SK-N-DZ (cell line): Measurements from ENCODE around the gene CLDN15.
"Not testable (repeated sequence)": the region's sequence is repeated elsewhere in the genome, so short reads cannot be mapped to it uniquely, and the experiment has no call there.

Experiments used
- DNase-seq: peaks from one replicate; pipeline ENCODE4 v3.0.0-alpha.2; 2015; ENCODE audit warnings: low spot score
- small RNA-seq, 2 experiments: library from RNA; depleted of rRNA; stranded (forward); fragments of <200 nt; gene quantifications; one replicate each; pipeline ENCODE3, GENCODE V24; 2014

The CLDN15 gene

DNA sequence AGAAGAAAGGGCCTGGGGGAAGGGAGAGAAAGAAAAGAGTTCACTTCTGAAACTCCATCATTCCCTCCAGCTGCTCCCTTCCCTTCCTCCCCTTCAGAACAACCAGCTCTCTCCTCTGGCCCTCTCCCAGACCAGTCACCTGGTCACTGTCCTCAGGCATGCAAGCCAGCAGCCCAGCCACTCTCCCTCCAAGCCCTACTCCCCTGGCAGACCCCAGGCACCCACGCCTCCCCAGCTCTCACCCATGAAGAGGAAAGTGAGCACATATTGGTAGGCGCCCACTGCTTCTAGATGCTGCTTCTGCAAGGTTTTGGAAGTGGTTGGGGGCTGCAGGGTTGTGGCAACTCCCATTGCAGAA, 37.1 kb downstream of the CLDN15 start:
- no peak for DNase-seq

DNA sequence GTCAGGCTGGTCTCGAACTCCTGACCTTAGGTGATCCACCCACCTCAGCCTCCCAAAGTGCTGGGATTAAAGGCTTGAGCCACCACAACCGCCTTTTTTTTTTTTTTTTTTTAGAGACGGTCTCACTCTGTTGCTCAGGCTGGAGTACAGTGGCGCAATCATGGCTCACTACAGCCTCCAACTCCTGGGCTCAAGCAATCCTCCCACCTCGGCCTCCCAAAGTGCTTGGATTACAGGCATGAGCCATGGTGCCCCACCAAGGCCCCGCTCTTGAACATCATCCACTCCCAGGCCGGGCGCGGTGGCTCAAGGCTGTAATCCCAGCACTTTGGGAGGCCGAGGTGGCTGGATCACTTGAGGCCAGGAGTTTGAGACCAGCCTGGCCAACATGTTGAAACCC, 38.1 kb downstream of the CLDN15 start:
- DNase-seq = not testable (repeated sequence)

DNA sequence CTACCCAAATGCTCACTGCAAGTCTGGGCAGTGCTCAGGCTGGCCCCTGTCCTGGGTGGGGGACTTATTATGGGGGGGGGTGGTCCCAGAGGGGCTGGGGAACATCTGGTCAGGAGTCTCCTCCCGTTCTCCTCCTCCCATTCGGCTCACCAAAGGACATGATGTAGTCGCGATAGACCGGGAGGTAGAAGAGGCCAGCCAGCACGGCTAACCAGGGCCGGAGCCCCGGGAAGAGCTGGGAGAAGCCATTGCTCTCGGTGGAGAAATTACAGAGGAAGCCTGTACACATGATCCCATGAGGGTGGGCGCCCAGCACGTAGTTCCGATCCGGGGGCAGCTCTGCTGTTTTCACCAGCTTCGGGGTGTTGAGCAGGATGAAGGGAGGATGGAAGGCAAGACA, 39.1 kb downstream of the CLDN15 start:
- no peak for DNase-seq

DNA sequence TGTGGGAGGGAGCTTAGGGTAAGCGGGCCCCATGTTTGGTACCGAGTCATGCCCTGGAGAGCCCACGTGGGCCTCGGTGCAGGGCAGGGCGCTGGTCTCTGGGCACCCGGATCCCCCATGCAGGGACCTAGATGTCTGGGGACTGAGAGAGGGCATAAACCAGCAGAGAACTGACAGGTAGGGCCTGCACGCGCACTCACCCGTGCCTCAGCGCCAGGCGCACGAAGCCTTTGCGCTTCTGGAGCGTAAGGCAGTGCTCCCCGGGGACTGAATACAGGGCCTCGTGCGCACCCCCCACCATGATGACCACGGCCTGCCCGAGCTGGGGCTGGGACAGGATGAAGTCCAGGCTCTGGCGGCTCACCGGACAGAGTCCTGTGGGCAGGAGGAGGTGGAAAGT, 39.6 kb downstream of the CLDN15 start:
- DNase-seq = no peak

DNA sequence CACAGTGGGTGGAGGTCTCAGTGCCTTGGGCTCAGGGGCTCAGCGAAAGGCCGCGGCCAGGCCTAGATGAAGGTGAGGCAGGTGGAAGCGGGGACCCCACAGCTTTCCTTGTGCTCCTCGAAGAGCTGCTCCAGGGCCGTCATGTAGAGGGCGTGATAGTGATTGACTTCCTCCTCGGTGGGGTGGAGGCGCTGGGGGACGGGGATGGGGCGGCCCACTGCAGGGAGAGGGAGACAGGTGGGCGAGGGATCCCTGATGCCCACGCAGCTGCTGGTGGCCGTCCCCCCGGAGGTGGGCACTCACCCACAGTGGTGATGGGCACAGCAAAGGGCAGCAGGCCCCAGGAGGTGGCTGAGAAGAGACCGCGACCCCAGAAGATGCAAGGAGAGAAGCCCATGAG, 41.7 kb downstream of the CLDN15 start:
- no peak for DNase-seq

DNA sequence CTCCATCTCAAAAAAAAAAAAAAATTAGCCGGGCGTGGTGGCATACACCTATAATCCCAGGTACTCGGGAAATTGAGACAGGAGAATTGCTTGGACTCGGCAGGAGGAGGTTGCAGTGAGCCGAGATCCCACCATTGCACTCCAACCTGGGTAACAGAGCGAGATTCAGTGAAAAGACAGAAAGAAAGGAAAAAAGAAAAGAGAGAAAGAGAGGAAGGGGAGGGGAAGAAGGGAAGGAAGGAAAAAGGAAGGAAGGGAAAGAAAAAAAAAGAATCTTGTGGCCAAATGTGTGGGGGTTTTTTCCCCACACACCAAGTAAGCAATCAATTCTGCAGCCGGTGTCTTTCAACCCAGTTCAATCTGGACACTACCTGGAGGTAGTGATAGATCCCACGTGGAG, 48.5 kb downstream of the CLDN15 start:
- DNase-seq = no peak

DNA sequence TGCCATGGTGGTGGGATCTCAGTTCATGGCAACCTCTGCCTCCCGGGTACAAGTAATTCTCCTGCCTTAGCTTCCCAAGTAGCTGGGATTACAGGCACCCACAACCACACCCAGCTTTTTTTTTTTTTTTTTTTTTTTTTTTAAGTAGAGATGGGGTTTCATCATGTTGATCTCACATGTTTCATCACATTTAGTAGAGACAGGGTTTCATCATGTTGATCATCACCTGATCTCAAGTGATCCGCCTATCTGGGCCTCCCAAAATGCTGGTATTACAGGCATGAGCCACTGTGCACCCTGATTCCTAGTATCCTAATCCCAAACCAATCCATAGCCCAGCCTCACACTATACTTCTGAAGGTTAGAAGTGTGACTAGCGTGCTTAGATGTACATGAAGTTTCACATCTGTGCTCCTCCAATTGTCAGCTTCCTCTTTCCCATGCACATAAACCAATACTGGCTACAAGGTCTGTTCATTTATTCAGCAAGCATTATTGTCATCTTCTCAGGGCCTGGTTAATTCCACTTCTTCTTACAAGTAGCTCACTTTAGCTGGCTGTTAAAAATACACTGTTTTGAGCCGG, 50.7 kb downstream of the CLDN15 start:
- no peak for DNase-seq

DNA sequence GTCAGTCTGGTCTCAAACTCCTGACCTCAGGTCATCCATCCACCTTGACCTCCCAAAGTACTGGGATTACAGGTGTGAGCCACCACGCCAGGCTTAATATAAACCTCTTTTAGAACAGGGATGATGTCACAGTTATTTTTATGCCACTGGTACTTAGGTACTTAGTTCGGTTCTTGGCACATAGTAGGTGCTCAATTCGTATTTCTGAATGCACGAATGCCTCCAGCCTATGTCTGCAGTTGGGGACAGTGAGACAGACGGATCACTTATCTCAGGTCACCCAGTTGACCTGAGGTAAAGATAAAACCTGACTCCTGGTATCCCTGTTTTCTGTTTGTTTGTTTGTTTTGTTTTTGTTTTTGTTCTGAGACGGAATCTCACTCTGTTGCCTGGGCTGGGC, 51.4 kb downstream of the CLDN15 start:
- DNase-seq = no peak

DNA sequence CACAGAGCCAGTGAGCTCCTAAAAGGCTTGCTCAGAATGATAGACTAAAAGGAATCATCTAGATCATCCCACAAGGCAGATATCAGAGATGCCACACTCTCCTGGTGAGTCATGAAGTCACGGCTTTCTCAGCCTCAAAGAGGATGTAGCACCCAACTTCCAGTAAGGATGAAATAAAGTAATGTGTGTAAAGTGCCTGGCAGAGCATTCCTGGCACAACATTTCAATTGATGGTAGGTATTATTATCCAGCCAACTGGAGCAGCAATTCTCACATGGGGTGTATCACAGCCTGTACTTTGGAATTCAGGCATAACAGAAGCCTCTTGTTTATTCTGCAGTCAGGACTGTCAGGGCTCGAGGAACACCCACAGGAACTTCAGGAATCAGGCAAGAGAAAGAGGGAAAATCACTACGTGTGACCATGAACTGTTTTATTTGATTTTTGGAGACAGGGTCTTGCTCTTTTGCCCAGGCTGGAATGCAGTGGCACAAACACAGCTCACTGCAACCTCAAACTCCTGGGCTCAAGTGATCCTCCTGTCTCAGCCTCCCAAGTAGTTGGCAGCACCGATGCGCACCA, 52.3 kb downstream of the CLDN15 start:
- no peak for DNase-seq

Small RNAs within 50 kb of the gene (small RNA-seq; reads per million reads assigned to genes)
- gene RNU6-1104P = 0 reads per million in 2 experiments
